HG02938 (cell line): ENCODE measurements around the gene SH3RF3.

Experiments
- ATAC-seq: cut with Tn5 transposase; IDR thresholded peaks from one replicate; pipeline ENCODE4 v1.9.1; 2021; ENCODE audit warnings: mild to moderate bottlenecking, moderate library complexity; ENCODE audit not compliant: unreplicated experiment

SH3RF3 gene

GRCh38 chr2:109176928-109177327 lies 47.9 kb downstream of the SH3RF3 start:
- ATAC-seq, result no peak

GRCh38 chr2:109177635-109178034 lies 48.6 kb downstream of the SH3RF3 start:
- no peak for ATAC-seq

DNA sequence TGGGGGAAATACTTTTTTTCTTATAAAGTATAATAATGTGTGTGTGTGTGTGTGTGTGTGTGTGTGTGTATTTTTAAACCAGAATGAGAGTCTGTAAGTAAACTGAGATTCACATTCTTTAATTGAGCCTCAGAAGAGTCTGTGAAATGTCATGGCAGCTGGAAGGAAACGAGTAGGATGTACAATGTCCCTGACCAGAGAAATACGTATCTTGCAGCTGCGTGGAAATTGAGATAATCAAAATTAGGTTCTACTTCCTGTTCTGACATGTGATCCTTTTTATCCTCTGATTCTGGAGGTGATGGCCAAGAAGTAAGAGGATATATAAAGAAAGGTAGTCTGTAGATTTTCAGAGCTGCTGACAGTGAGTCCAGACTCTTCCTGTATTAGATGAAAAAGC lies 50.0 kb downstream of the SH3RF3 start:
- ATAC-seq, result no peak

GRCh38 chr2:109180786-109181185 lies 51.8 kb downstream of the SH3RF3 start:
- no peak for ATAC-seq

DNA sequence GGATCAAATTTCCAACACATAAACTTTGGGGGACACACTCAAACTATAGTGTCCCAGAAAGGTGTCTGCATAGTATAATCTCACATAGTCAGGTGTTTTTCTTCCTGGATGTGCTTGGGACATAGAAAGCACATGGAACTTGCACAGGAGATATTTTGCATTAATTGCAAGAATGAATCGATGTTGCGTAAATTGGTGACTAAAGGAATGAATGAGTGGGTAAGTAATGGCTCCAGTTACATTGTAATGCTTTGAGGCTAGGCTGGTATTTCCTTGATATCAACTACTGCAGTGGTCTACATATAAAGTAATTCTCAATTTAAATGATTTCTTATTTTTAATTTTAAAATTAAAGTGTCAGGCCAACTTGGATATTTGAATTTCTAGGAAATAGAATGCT lies 53.4 kb downstream of the SH3RF3 start:
- no peak for ATAC-seq

GRCh38 chr2:109183871-109184270 lies 54.9 kb downstream of the SH3RF3 start:
- no peak for ATAC-seq

DNA sequence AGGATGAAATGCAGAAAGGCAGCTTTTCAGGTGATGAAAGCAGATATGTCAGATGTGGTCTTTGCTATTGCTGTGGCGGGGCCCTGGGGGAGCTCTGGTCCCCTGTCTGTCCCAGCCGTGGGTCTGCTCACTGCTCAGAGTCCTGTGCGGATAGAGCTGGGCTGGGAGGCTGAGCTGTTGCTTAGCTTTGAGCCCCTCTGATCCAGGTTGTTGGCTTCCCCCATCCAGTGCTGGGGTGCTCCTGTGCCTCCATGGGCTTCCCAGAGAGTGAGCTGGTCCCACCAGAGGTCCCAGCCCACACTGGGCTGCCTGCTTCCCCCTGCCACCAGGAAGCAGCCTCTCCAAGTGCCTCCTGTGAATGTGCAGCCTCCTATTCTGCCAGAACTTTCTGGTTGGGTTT lies 55.4 kb downstream of the SH3RF3 start:
- ATAC-seq, result no peak

DNA sequence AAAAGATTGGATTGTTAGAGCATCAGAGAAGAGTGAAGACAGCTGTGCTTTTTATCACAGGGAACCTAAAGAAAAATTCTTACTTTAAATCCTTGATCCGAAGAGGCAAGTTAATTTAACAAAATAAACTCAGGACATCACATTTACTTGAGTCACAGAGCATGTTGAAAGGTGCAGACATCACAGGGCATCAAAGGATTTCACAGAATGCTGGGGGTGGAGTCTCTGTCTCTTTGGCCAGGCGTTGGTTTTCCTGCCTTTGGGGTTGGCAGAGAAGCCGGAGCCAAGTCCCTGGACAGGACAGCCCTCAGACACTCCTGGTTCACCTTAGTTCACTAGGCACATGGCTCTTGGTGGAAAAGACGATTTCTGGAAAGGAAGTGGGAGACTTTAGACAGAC lies 56.3 kb downstream of the SH3RF3 start:
- no peak for ATAC-seq

GRCh38 chr2:109185821-109186570 lies 57.0 kb downstream of the SH3RF3 start:
- no peak for ATAC-seq

- no peak for ATAC-seq
These were observed 57.7 kb downstream of the SH3RF3 start for GRCh38 chr2:109186656-109187250.

GRCh38 chr2:109187711-109188495 lies 58.9 kb downstream of the SH3RF3 start:
- no peak for ATAC-seq

DNA sequence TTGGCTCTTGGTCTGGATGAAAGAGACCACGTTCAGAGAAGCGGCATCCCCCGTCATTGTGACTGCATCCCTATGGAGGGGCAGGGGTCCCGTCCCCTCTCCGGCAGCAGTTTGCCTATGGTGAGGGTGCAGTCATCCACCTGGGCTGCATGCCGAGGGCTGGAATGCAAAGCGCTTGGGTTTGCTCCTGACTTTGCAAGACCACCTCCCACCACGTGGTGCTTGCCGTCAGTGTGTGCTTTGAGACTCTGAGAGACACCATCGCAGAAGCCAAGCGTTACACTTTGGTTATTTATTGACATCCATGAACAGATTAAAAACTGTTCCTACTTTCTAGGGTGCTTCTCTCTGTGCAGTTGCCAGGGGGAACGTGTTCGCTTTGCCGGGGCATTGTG lies 59.5 kb downstream of the SH3RF3 start:
- ATAC-seq, result no peak

GRCh38 chr2:109188898-109189297 lies 59.9 kb downstream of the SH3RF3 start:
- no peak for ATAC-seq

DNA sequence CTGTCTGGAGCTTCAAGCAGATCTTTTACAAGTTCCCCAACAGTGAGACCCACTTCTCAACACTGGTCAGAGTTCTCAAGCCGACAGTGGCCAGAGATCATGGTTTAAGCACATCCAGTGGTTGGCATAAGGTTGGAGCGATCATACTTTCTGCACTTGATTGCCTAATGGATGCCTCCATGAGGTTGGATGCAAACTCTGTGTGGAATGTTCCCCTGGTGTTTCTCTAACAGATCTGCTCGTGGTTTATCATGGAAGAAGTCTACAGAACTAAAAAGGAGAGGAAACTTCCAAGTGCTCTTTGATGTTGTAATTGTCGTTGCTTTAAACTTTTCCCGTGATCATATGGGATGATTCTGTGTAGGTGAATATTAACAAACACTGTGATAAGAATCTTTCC lies 60.7 kb downstream of the SH3RF3 start:
- no peak for ATAC-seq

DNA sequence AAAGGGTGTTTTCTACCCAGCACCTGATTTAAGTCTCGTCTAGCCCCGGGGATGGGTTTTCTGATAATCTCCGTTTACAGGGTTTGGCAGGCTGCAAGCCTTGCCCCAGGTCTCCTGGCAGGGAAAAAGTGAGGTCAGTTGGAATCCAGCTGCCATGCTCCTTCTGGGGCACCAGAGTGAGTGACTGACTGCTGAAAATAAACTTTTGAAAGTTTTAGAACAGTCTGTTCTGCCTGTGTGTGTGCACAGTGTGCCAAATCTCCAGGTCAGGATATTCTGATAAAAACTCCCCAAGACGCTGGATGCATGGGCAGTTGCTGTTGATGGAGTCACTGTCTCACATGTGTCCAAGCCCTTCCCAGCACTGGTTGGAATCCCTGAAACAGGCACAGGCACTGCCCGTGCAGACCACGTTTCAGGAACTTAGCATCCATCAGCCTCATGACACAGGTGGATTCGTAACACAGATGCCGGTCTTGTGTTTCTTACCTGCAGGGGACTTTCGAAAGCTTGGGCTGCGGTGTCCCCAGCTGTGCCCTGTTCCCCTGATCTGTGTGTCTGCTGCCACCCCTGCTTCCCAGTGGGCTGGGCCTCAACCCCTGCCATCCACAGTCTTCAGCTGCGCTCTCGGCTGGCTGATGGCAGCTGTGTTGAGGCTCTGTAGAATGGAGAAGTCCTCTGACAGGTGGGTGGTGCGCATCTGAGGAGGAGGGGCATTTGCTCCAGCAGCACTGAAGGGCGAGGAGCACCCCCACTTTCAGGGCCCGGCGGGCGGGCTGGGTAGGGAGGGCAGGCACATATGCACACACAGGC lies 65.0 kb downstream of the SH3RF3 start:
- no peak for ATAC-seq

DNA sequence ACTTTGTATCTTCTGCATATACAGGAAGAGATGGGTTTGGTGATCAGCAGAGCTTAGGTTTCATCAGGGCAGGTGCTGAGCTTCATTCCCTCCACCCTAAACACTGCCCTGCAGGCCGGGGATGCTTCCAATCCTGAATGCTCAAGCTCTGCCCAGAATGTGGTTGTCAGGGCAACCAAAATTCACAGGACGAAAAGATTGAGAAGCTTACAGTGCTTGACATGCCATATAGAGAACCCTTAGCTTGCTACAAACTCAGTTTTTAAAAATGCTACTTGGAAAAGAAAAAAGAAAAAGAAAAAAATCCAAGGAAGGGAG lies 65.6 kb downstream of the SH3RF3 start:
- ATAC-seq, result no peak

DNA sequence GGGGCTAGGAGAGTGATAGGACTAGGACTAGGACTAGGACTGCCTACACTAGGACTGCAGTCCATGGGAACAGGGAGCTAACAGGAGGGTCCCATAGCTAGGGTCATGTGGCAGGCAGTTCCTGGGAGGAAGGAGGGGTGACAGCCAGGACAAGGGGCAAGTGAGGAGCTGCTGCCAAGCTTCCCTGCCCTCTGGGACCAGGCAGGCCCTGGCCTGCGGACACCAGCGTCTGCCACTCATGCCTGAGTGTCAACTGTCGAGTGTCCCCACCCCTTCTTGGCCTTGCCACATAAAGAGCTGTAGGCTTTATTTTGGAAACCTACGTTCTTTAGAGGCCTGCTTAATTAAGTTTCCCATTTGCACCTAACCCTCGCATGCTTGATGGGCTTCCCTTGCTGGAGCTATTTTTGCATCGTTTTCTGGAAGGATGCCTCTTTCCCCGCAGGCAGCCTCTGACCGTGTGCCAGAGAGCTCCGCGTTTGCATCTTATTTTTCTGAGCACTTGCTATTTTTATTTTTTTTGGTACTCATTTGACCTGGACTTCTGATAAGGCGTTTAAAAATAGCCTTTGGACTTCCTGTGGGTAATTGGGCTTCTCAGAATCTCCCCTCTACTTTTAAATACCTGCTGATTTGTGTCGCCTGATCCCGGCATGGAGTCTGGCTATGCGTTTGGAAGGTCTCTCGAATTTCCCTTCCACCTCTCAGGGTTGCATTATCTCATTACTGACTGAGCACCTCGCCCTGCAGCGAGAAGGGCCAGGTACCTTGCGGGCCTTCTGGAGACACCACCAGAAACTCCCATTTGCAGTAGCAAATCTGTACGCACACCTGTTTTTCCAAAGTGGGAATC lies 66.4 kb downstream of the SH3RF3 start:
- ATAC-seq, result no peak

- no peak for ATAC-seq
These were observed 67.3 kb downstream of the SH3RF3 start for GRCh38 chr2:109196081-109196875.
